Neuronal stem cell (in vitro differentiated cells): ENCODE results near the gene SCARF2.
A peak's percentile ranks its signal among the peaks of the same experiment; 100 is the strongest.

Source experiments
- DNase-seq: peaks from one replicate; pipeline ENCODE4 v3.0.0-alpha.2; 2013; ENCODE audit warnings: low spot score
- H2AFZ ChIP-seq: one replicate; pipeline ENCODE4 v1.6.1; 2013; ENCODE audit warnings: mild to moderate bottlenecking, low read length, inconsistent platforms
- H2AK5ac ChIP-seq: 2 replicates; pipeline ENCODE4 v1.6.1; 2013; ENCODE audit warnings: low read depth, mild to moderate bottlenecking, inconsistent platforms, low read length, moderate library complexity, mixed read lengths
- H2BK120ac ChIP-seq: 2 replicates; pipeline ENCODE4 v1.6.1; 2013; ENCODE audit warnings: low read depth, mild to moderate bottlenecking, inconsistent platforms, low read length, moderate library complexity, mixed read lengths
- H2BK12ac ChIP-seq: one replicate; pipeline ENCODE4 v1.6.1; 2013; ENCODE audit warnings: low read length, inconsistent platforms
- H2BK15ac ChIP-seq: 2 replicates; pipeline ENCODE4 v1.6.1; 2013; ENCODE audit warnings: mild to moderate bottlenecking, low read length, inconsistent platforms, mixed read lengths
- H2BK5ac ChIP-seq: one replicate; pipeline ENCODE4 v1.6.1; 2013; ENCODE audit warnings: inconsistent platforms, mild to moderate bottlenecking, low read length, moderate library complexity
- H3K14ac ChIP-seq: one replicate; pipeline ENCODE4 v1.6.1; 2013; ENCODE audit warnings: low read length, inconsistent platforms
- H3K18ac ChIP-seq: 2 replicates; pipeline ENCODE4 v1.6.1; 2013; ENCODE audit warnings: low read length, inconsistent platforms
- H3K23ac ChIP-seq: 2 replicates; pipeline ENCODE4 v1.6.1; 2013; ENCODE audit warnings: low read depth, mild to moderate bottlenecking, mixed read lengths, low read length, inconsistent platforms; ENCODE audit not compliant: poor library complexity
- H3K27ac ChIP-seq: replicated peaks from 3 replicates; pipeline ENCODE4 v1.5.1; 2013; ENCODE audit warnings: low read length, inconsistent platforms
- H3K27me3 ChIP-seq, 3 experiments: 2 replicates each; pipeline ENCODE4 v1.6.1; 2013; ENCODE audit warnings: low read length in 3 of 3, mild to moderate bottlenecking in 2 of 3, inconsistent platforms in 1 of 3, low read depth in 1 of 3, mixed read lengths in 1 of 3, moderate library complexity in 1 of 3; ENCODE audit not compliant: control insufficient read depth in 3 of 3, insufficient read depth in 3 of 3
- H3K36me3 ChIP-seq, 2 donors: replicated peaks in 1 of 2; 2 replicates each; pipeline ENCODE4 v1.6.1; 2013; ENCODE audit warnings: low read length in 2 of 2; ENCODE audit not compliant: control insufficient read depth in 2 of 2, insufficient read depth in 2 of 2
- H3K4ac ChIP-seq: 2 replicates; pipeline ENCODE4 v1.6.1; 2013; ENCODE audit warnings: inconsistent platforms, mild to moderate bottlenecking, low read length, moderate library complexity
- H3K4me1 ChIP-seq, 2 donors: 1 replicate in 1 of 2; 2 replicates in 1 of 2; pipeline ENCODE4 v1.6.1; 2013; ENCODE audit warnings: low read length in 2 of 2, low read depth in 1 of 2; ENCODE audit not compliant: control insufficient read depth in 2 of 2, insufficient read depth in 1 of 2
- H3K4me2 ChIP-seq: one replicate; pipeline ENCODE4 v1.6.1; 2013; ENCODE audit warnings: mild to moderate bottlenecking, low read length, inconsistent platforms; ENCODE audit not compliant: insufficient read depth, poor library complexity, severe bottlenecking
- H3K4me3 ChIP-seq, 2 donors: 2 replicates each; pipeline ENCODE4 v1.5.1; 2013; ENCODE audit warnings: low read length in 2 of 2, mild to moderate bottlenecking in 2 of 2, inconsistent platforms in 1 of 2, moderate library complexity in 1 of 2
- H3K79me1 ChIP-seq: one replicate; pipeline ENCODE4 v1.6.1; 2013; ENCODE audit warnings: low read depth, mild to moderate bottlenecking, inconsistent platforms, low read length, moderate library complexity
- H3K9ac ChIP-seq: one replicate; pipeline ENCODE4 v1.6.1; 2013; ENCODE audit warnings: mild to moderate bottlenecking, low read depth, low read length, inconsistent platforms; ENCODE audit not compliant: poor library complexity
- H3K9me3 ChIP-seq, 2 donors: replicated peaks in 1 of 2; 2 replicates each; pipeline versions ENCODE3 to v1.6.1; 2013; ENCODE audit warnings: low read length in 2 of 2, mild to moderate bottlenecking in 2 of 2, inconsistent platforms in 1 of 2, low read depth in 1 of 2, mixed read lengths in 1 of 2, moderate library complexity in 1 of 2; ENCODE audit not compliant: control insufficient read depth in 2 of 2, insufficient read depth in 1 of 2
- H4K8ac ChIP-seq: one replicate; pipeline ENCODE4 v1.6.1; 2013; ENCODE audit warnings: low read depth, mild to moderate bottlenecking, inconsistent platforms, low read length, moderate library complexity
- H4K91ac ChIP-seq: one replicate; pipeline ENCODE4 v1.6.1; 2013; ENCODE audit warnings: low read length, low read depth, mild to moderate bottlenecking, inconsistent platforms; ENCODE audit not compliant: poor library complexity
- WGBS, 2 donors: extraction: QIAGEN DNeasy Blood & Tissue Kit; methylation state at CpG; one replicate each; pipeline ENCODE4 v1.1.7; 2013; ENCODE audit warnings: missing lambda C conversion rate in 2 of 2, mixed read lengths in 1 of 2; ENCODE audit not compliant: insufficient read length in 2 of 2, insufficient replicate concordance in 1 of 2; ENCODE audit errors: extremely low coverage in 2 of 2; 5-methylcytosine and 5-hydroxymethylcytosine counted together

Gene SCARF2

DNA sequence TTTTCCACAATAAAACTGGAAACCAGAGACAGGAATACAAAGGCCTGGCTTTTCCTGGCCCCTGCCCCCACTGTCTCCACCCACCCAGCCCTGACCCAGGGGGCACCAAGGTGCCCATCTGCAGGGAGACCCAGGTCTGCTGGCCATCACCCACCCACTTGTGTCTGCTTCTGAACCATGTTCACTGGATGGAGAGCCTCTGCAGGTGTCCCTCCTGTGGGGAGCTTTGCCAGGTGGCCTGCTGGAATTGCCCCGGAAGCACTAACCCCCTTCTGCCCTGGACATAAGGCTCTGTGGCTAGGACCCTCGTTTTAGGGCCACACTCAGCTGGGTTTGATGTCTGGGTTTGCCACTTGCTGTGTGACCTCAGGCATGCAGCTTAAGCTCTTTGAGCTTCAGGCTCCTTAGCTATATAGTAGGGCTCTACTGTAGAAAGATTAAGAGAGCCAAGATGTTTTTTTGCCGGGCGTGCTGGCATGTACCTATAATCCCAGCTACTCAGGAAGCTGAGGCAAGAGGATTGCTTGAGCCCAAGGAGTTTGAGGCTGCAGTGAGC lies 3.9 kb downstream of the SCARF2 start:
- Histone ChIP-seq H3K4me1 (peaks cover 12 to 30% of the 10 kb centered on the region in 2 donors), H3K9ac (no peak overlapping the region), H3K9me3 (peaks cover 0 to 13% of the 10 kb centered on the region in 2 donors), H3K27ac (no peak overlapping the region), H2AK5ac (no peak overlapping the region), H3K4me3 (no peak overlapping the region), H3K79me1 (peaks cover 3% of the 10 kb centered on the region), H4K91ac (no peak overlapping the region), H2BK12ac (no peak overlapping the region), H3K4me2 (no peak overlapping the region), H3K27me3 (peaks cover 0 to 91% (median 44%) of the 10 kb centered on the region in 3 experiments), H2BK120ac (no peak overlapping the region), H3K18ac (no peak overlapping the region), H3K4ac (no peak overlapping the region), H3K23ac (no peak overlapping the region), H4K8ac (no peak overlapping the region), H2BK15ac (no peak overlapping the region), H3K36me3 (peaks cover 0 to 52% of the 10 kb centered on the region in 2 donors), H2BK5ac (no peak overlapping the region), H3K14ac (no peak overlapping the region), H2AFZ (no peak overlapping the region)
- no CpG with 5 or more reads among the region's 4 CpGs for WGBS, 2 donors
- DNase-seq: no peak

DNA sequence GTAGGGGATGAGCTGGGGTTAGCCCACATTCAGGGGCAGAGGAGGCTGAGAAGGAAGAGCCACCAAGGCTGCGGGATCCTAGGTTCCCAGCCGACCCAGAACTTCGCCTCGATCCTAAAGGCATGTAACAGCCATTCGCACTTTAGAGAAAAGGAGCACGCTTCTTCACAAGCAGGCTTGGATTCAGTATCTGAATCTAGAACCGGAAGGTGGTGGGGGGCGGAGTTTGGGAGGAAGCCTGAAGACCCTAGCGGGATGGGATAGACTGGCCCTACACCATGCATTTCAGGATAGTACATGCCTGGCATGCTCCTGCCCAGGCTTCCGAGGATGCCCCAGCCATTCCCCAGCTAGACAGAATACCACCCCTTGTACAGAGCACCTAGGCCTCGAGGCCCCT lies 4.4 kb downstream of the SCARF2 start:
- H3K18ac ChIP-seq: no peak overlapping the region
- no peak overlapping the region for H2BK120ac ChIP-seq
- no peak overlapping the region for H3K14ac ChIP-seq
- H3K4ac ChIP-seq: no peak overlapping the region
- no peak for DNase-seq
- peaks cover 6 to 28% of the 10 kb centered on the region in 2 donors for H3K4me1 ChIP-seq
- no peak overlapping the region for H3K4me3 ChIP-seq
- no peak overlapping the region for H3K27ac ChIP-seq
- no peak overlapping the region for H3K23ac ChIP-seq
- WGBS, 2 donors: no CpG with 5 or more reads among the region's 11 CpGs
- no peak overlapping the region for H4K8ac ChIP-seq
- no peak overlapping the region for H2AFZ ChIP-seq
- H3K36me3 ChIP-seq: peaks cover 0 to 56% of the 10 kb centered on the region in 2 donors
- no peak overlapping the region for H3K9ac ChIP-seq
- H4K91ac ChIP-seq: no peak overlapping the region
- peaks cover 6% of the 10 kb centered on the region for H3K79me1 ChIP-seq
- peaks cover 0 to 90% (median 38%) of the 10 kb centered on the region in 3 experiments for H3K27me3 ChIP-seq
- H3K4me2 ChIP-seq: no peak overlapping the region
- H2AK5ac ChIP-seq: no peak overlapping the region
- no peak overlapping the region for H2BK15ac ChIP-seq
- no peak overlapping the region for H2BK5ac ChIP-seq
- peaks cover 0 to 13% of the 10 kb centered on the region in 2 donors for H3K9me3 ChIP-seq
- no peak overlapping the region for H2BK12ac ChIP-seq

GRCh38 chr22:20432244-20432686 lies 5.4 kb downstream of the SCARF2 start:
- Histone ChIP-seq H2BK15ac (no peak overlapping the region), H3K18ac (no peak overlapping the region), H3K4me1 (peaks cover 6 to 27% of the 10 kb centered on the region in 2 donors), H2BK120ac (no peak overlapping the region), H3K36me3 (peaks cover 1 to 64% of the 10 kb centered on the region in 2 donors), H2BK12ac (no peak overlapping the region), H3K27ac (no peak overlapping the region), H3K9me3 (peaks cover 0 to 13% of the 10 kb centered on the region in 2 donors), H2AK5ac (peak overlapping the region; percentile 79), H3K4me3 (no peak overlapping the region), H4K91ac (no peak overlapping the region), H3K27me3 (peaks cover 0 to 90% (median 32%) of the 10 kb centered on the region in 3 experiments), H3K4me2 (no peak overlapping the region), H3K79me1 (peaks cover 6% of the 10 kb centered on the region), H3K23ac (peak overlapping the region; percentile 100), H4K8ac (no peak overlapping the region), H3K14ac (no peak overlapping the region), H3K9ac (no peak overlapping the region), H2AFZ (no peak overlapping the region), H2BK5ac (no peak overlapping the region), H3K4ac (no peak overlapping the region)
- no peak for DNase-seq
- WGBS, 2 donors: no CpG with 5 or more reads among the region's 3 CpGs

- no CpG with 5 or more reads among the region's 50 CpGs for WGBS, 2 donors
Observed at GRCh38 chr22:20431511-20432192, 6.0 kb downstream of the SCARF2 start.

More at GRCh38 chr22:20431511-20432192, 6.0 kb downstream of the SCARF2 start:
- Histone ChIP-seq H3K27ac (no peak overlapping the region), H3K9me3 (peaks cover 0 to 11% of the 10 kb centered on the region in 2 donors), H3K36me3 (peaks cover 2 to 70% of the 10 kb centered on the region in 2 donors), H3K23ac (peak overlapping the region; percentile 100), H4K8ac (no peak overlapping the region), H3K18ac (peak overlapping the region; percentile 88), H3K4me3 (peak overlapping the region in 1 of 2 donors; percentile 66), H2BK120ac (no peak overlapping the region), H2BK12ac (peak overlapping the region; percentile 85), H2BK5ac (no peak overlapping the region), H3K4me1 (peaks cover 6 to 22% of the 10 kb centered on the region in 2 donors), H3K27me3 (peaks cover 0 to 88% (median 27%) of the 10 kb centered on the region in 3 experiments), H2BK15ac (no peak overlapping the region), H4K91ac (no peak overlapping the region), H2AK5ac (peak overlapping the region; percentile 79), H3K9ac (peak overlapping the region; percentile 95), H3K79me1 (peaks cover 6% of the 10 kb centered on the region), H2AFZ (no peak overlapping the region), H3K14ac (no peak overlapping the region), H3K4ac (no peak overlapping the region), H3K4me2 (peak overlapping the region; percentile 78)
- DNase-seq: no peak
